GM19397 (cell line): ENCODE data around the gene RNF213.

Experiments used
- ATAC-seq: cut with Tn5 transposase; IDR thresholded peaks from one replicate; pipeline ENCODE4 v1.9.1; 2021; ENCODE audit warnings: mild to moderate bottlenecking, moderate library complexity; ENCODE audit not compliant: unreplicated experiment

RNF213 gene

DNA sequence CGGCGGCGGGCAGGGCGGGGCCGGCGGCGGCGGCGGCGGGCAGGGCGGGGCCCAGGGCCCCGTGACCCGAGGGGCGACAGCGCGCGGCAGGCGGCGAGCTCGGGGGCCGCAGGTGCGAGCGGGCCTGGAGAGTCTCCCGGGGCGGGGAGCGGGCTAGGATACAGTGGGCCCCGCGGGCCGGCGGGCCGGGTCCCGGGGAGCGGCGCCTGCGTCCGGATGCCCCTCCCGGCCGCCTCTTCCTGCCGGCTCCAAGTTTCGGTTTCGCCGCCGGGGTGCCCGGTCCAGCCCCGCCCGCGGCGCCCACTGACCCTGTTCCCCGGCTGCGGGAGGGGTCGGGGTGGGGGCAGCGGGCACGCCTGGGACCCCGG is at the start of gene RNF213:
RNF213 (plus strand) TSS at position 62 of the 368 bp plus-strand sequence. CDS start 2,830 bp downstream, outside the sequence.
- peak; percentile 27 for ATAC-seq

GRCh38 chr17:80212109-80212508 is 48.5 kb upstream of the RNF213 start:
- ATAC-seq = no peak

- no peak for ATAC-seq
Measured at GRCh38 chr17:80212511-80212910, 48.1 kb upstream of the RNF213 start.

DNA sequence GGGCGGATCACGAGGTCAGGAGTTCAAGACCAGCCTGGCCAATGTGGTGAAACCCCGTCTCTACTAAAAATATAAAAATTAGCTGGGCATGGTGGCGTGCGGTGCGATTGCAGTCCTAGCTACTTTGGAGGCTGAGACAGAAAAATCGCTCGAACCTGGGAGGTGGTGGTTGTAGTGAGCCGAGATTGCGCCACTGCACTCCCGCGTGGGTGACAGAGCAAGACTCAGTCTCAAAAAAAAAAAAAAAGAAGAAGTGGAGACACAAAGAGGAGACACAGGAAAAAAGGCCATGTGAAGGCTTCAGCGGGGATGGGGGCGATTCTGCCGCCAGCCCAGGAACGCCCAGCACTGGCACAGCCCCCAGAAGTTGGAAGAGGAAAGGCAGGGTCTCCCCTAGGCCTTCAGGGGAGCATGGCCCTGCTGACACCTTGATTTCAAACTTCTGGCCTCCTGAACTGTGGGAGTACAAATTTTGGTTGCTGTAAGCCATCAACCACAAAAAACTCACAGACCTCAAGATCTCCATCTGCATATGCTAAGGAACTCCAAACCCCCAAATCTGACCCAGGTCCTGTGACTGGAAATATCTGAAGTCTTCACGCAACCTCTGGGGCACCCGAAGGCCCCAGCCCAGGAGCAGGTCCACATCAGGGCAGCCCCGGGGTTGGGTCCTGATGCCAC is 47.5 kb upstream of the RNF213 start:
- ATAC-seq = no peak

- no peak for ATAC-seq
Measured at GRCh38 chr17:80213643-80213975, 47.0 kb upstream of the RNF213 start.

- no peak for ATAC-seq
Measured at GRCh38 chr17:80214012-80214877, 46.4 kb upstream of the RNF213 start.

DNA sequence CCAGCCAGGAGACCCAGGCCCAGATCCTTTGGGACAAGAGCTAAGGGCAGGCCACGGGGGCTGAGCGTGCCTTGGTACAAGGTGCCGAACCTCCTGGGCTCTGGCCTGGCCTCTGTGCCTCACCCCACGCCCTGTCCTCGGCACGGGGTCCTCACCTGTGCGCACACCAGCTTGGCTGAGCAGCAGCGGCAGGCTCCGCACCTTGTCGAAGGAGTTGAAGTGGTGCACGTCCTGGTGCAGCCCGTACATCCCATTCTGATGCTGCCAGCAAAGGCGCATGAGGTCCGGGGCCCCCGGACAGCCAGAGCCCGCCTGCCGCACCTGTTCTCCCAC is 45.8 kb upstream of the RNF213 start:
- ATAC-seq = no peak

DNA sequence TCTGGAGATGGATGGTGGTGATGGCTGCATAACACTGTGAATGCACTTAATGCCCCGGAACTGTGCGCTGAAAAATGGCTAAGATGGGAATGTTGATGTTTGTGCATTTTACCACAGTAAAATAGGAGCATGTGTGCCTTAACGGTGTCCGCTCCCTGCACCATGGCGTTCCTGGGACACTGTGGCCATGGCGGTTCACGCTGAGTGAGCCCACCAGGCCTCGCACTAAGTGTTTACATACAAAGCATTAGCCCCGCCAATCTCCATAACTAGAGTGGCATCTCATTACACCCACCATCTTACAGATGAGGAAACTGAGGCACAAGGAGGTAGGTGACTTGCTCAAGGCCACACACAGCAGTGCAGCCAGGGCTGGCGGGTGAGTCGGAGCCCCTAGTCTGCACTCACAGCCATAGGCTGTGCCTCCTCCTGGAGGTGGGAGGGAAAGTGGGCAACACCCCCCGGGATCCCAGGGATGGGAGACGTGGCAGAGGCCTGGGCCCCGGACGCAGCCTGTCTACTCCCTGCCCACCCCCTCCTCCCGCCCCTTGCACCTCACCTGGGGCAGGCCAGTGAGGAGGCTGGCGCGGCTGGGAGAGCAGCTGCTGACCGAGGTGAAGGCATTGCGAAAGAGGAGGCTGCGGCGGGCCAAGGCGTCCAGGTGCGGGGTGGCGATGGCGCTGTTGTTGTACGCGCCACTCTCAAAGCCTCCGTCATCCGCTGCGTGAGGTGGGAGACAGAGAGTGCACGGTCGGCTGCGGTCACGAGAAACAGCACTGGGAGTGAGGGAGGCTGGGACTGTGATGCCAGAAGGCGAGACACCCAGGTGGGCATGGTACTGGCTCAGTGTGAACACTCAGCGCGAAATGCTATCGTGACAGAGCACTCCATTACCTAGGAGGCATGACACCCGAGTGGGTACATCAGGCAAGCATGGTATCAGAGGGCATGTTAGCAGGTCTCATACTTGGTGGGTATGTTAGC is 43.9 kb upstream of the RNF213 start:
- no peak for ATAC-seq

- no peak for ATAC-seq
Measured at GRCh38 chr17:80217703-80218362, 42.8 kb upstream of the RNF213 start.

GRCh38 chr17:80218391-80218790 is 42.3 kb upstream of the RNF213 start:
- no peak for ATAC-seq

GRCh38 chr17:80219013-80219762 is 41.5 kb upstream of the RNF213 start:
- no peak for ATAC-seq

DNA sequence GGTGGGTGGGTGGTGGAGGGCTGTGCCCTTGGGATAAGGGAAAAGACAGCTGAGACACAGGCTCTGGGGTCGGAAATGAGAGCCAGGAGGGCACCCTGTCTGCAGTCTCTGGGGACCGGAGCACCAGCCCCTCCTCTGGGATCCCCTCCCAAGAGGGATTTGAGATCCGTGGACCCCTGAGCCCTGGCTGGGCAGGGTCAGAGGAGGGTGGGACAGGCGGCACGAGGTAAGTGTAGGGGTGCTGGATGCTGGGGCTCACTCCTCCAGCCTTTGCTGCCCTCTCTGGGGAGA is 40.9 kb upstream of the RNF213 start:
- ATAC-seq = no peak

DNA sequence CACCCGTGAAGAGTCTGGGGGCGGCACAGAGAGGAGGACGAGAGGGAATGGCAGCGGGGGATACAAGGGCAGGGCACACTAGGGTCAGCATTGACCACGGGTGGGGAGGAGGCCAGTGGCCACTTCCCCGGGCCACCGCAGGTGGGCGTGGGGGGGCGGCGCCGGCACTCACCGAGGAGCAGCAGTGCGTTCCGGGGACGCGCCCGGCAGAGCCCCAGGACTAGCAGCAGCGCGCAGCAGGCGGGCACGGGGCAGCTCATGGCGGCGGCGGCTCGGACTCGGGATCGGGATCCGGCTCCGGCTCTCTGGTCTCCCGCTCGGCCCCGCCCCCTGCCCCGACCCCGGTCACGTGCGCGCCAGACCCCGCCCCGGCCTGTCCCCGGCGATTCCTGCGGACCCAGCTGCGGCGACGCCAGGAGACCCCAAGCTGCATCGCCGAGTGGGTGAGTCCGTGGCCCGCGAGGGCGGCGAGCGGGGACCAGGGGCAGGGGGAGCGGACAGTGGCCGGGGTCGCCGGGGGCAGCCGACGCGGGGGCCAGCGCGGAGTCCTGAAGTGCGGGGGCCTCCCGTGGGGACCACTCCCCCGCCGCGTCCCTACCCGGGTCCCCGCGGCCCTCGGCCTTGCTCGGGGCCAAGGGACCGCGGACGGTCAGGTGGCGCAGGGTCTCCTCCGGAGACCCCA is 40.5 kb upstream of the RNF213 start, which contains the start of the genes SGSH and SLC26A11:
SGSH (minus strand) TSS at position 280 of the 682 bp plus-strand sequence; CDS start at position 260, 20 bp downstream.
SLC26A11 (plus strand) TSS at position 374 of the 682 bp plus-strand sequence. CDS start 1,134 bp downstream, outside the sequence.
- no peak for ATAC-seq

DNA sequence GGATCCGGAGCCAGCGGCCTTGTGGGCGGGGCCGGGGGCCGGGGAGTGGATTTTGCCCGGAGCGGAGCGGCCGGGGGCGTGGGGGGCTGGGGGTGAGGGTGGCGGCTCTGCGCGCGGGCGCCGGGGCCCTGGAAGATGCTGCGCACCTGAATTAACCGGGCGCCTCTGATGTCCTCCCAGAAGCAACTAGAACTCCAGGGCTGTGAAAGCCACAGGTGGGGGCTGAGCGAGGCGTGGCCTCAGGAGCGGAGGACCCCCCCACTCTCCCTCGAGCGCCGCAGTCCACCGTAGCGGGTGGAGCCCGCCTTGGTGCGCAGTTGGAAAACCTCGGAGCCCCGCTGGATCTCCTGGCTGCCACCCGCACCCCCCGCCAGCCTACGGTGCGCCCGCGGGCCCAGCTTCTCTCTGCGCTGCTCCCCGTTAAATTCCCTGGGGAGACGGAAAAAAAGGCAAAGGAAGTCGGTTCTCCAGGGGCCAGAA is 39.9 kb upstream of the RNF213 start:
- no peak for ATAC-seq

GRCh38 chr17:80221351-80222105 is 39.1 kb upstream of the RNF213 start:
- ATAC-seq = no peak

GRCh38 chr17:80222376-80223141 is 38.1 kb upstream of the RNF213 start:
- no peak for ATAC-seq

GRCh38 chr17:80223142-80223815 is 37.4 kb upstream of the RNF213 start:
- ATAC-seq = no peak
